Measurements from ENCODE around the gene PI4KA. TPM values are rescaled to one million over a fixed set of nuclear protein-coding genes. Genes with fewer than 3 reads are reported as not detected.
"Not testable (repeated sequence)": the region's sequence is repeated elsewhere in the genome, so short reads cannot be mapped to it uniquely, and the experiment has no call there.

PI4KA gene
- total and polyA plus RNA-seq, 4 donors, result 19.4 to 47.5 (median 36.3) TPM

- Histone ChIP-seq H3K27me3 (ENCODE audit: control insufficient read depth in 4 of 4, insufficient read depth in 4 of 4, low read length in 3 of 4) (no peaks in the 10 kb centered on the region), H3K4me3 (ENCODE audit: low read depth in 1 of 3, low read length in 3 of 3) (no peak overlapping the region), H3K4me1 (ENCODE audit: control insufficient read depth in 4 of 4, insufficient read depth in 4 of 4, low read length in 3 of 4) (peaks cover 13 to 31% (median 19%) of the 10 kb centered on the region in 4 donors), H3K27ac (ENCODE audit: low read depth in 1 of 2, low read length in 2 of 2) (peak overlapping the region; percentile 57 to 96), H3K9ac (ENCODE audit: low read depth in 1 of 2, low read length in 2 of 2) (no peak overlapping the region), H3K9me3 (ENCODE audit: control insufficient read depth in 4 of 4, low read length in 3 of 4) (no peaks in the 10 kb centered on the region), H3K36me3 (ENCODE audit: control insufficient read depth in 4 of 4, insufficient read depth in 3 of 4, low read depth in 1 of 4, low read length in 3 of 4) (no peaks in the 10 kb centered on the region)
- no peak for DNase-seq (ENCODE audit: low spot score)
- 44% methylated on average over 9 of the region's 9 CpGs for WGBS
- TF ChIP-seq EGR1 (IDR thresholded peaks at IDR 0.05; ENCODE audit: low read depth in 2 of 2) (no peak), RAD21 (IDR thresholded peaks at IDR 0.05) (peak; percentile 62 to 75), REST (IDR thresholded peaks at IDR 0.05) (peak; percentile 27), JUND (IDR thresholded peaks at IDR 0.05) (no peak), MAX (IDR thresholded peaks at IDR 0.05) (peak; percentile 37), RXRA (IDR thresholded peaks at IDR 0.05) (peak in 1 of 2 donors; percentile 24), CTCF (IDR thresholded peaks at IDR 0.05; ENCODE audit: low read depth, low read length, missing input control) (peak; percentile 53), HNF4A (conservative IDR thresholded peaks at IDR 0.05) (peak; percentile 31 to 53)
These were observed 86.5 kb downstream of the PI4KA start for GRCh38 chr22:20771918-20772625.

- not testable (repeated sequence) for H3K36me3 ChIP-seq (ENCODE audit: control insufficient read depth in 4 of 4, insufficient read depth in 3 of 4, low read depth in 1 of 4, low read length in 3 of 4); H3K9ac ChIP-seq (ENCODE audit: low read depth in 1 of 2, low read length in 2 of 2); H3K27ac ChIP-seq (ENCODE audit: low read depth in 1 of 2, low read length in 2 of 2); H3K9me3 ChIP-seq (ENCODE audit: control insufficient read depth in 4 of 4, low read length in 3 of 4); DNase-seq (ENCODE audit: low spot score); H3K4me3 ChIP-seq (ENCODE audit: low read depth in 1 of 3, low read length in 3 of 3); H3K27me3 ChIP-seq (ENCODE audit: control insufficient read depth in 4 of 4, insufficient read depth in 4 of 4, low read length in 3 of 4)
- 95% methylated on average over 9 of the region's 9 CpGs for WGBS
- peaks cover 13 to 24% (median 17%) of the 10 kb centered on the region in 4 donors for H3K4me1 ChIP-seq (ENCODE audit: control insufficient read depth in 4 of 4, insufficient read depth in 4 of 4, low read length in 3 of 4)
These were observed 89.2 kb downstream of the PI4KA start for GRCh38 chr22:20769496-20769826.

GRCh38 chr22:20766530-20766929 is 92.1 kb downstream of the PI4KA start:
- Histone ChIP-seq H3K9me3 (ENCODE audit: control insufficient read depth in 4 of 4, low read length in 3 of 4) (no peaks in the 10 kb centered on the region), H3K4me1 (ENCODE audit: control insufficient read depth in 4 of 4, insufficient read depth in 4 of 4, low read length in 3 of 4) (peaks cover 0 to 3% (median 2%) of the 10 kb centered on the region in 4 donors), H3K36me3 (ENCODE audit: control insufficient read depth in 4 of 4, insufficient read depth in 3 of 4, low read depth in 1 of 4, low read length in 3 of 4) (peaks cover 0 to 23% (median 16%) of the 10 kb centered on the region in 4 donors), H3K4me3 (ENCODE audit: low read depth in 1 of 3, low read length in 3 of 3) (no peak overlapping the region), H3K27ac (ENCODE audit: low read depth in 1 of 2, low read length in 2 of 2) (no peak overlapping the region), H3K27me3 (ENCODE audit: control insufficient read depth in 4 of 4, insufficient read depth in 4 of 4, low read length in 3 of 4) (no peaks in the 10 kb centered on the region), H3K9ac (ENCODE audit: low read depth in 1 of 2, low read length in 2 of 2) (no peak overlapping the region)
- DNase-seq (ENCODE audit: low spot score), result no peak
- WGBS, result 98% methylated on average over 7 of the region's 7 CpGs
- TF ChIP-seq TAF1 (conservative IDR thresholded peaks at IDR 0.05) (no peak), GABPA (IDR thresholded peaks at IDR 0.05 in 1 of 2, conservative IDR thresholded peaks at IDR 0.05 in 1 of 2) (no peak), RAD21 (IDR thresholded peaks at IDR 0.05) (no peak), REST (IDR thresholded peaks at IDR 0.05) (no peak), FOXA2 (IDR thresholded peaks at IDR 0.05) (no peak), NR2F2 (IDR thresholded peaks at IDR 0.05) (no peak)

All from liver (tissue), 9 donors.